HG02884 (cell line): ENCODE data around the gene BTNL2.

Experiments
- ATAC-seq: cut with Tn5 transposase; IDR thresholded peaks from one replicate; pipeline ENCODE4 v1.9.1; 2021; ENCODE audit warnings: mild to moderate bottlenecking, moderate library complexity; ENCODE audit not compliant: unreplicated experiment

BTNL2 gene

DNA sequence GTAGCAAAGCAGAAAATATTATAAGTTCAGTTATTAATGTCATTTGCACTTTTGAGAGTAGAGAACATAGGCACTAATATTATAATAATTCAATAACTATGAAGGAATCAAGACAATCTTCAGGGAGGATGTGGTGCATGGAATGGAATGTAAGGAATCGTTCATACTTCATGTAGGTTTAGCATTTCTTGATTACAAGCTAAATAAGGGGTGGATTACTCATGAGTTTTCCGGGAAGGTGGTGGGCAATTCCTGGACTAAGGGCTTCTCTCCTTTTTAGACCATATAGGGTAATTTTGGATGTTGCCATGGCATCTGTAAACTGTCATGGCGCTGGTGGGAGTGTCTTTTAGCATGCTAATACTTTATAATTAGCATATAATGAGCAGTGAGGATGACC is 9.1 kb upstream of the BTNL2 start:
- no peak for ATAC-seq

DNA sequence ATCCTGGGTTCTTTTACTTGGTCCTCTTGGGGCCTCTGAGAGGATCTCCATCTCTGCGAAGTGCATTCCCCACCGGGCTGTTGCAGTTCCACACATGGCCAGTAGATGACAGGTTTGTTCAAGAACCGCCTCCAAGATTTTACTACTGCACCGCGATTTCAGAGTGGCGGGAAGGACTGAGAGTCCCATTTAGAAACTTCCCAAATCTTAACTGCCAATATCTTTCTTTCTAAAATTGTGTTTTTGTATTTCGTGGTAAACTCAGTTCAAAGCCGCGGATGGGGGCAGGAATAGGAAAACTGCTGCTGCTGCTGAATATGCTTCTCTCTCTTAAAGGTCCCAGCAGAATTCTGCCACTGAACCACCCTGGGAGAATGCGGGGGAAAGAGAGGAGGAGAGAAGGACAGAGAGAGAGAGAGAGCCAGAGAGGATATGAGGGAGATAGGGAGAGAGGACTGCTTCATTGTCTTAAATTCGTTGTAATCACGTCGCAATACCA is 8.6 kb upstream of the BTNL2 start:
- no peak for ATAC-seq

DNA sequence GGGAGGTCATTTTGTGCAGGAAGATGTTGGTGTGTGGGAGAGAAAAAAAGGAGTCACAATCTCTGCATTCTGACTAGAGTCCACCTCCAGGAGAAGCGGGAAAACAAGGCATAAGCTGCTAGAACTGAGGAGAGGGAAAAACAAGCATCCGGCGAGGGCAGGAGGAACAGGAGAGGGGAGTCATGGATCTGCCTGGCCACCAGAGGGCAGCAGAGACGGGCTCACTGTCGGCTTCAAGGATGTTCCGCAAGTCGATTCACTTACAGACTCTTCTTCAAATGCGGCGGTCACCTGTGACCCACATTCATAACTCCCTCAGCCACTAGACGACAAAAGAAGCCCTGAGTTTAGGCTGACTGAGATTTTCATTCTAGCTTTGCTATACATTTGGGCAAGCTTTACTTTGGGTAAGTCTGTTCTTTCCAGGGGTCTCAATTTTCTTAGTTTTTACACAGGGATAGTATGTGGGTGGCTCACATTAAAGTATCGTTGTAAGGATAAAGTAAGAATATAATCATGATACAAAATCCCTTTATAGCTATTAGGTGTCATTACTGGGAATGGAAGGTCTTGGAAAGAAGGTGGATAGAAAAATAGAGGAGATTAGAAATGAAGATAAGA is 6.6 kb upstream of the BTNL2 start:
- ATAC-seq = no peak

DNA sequence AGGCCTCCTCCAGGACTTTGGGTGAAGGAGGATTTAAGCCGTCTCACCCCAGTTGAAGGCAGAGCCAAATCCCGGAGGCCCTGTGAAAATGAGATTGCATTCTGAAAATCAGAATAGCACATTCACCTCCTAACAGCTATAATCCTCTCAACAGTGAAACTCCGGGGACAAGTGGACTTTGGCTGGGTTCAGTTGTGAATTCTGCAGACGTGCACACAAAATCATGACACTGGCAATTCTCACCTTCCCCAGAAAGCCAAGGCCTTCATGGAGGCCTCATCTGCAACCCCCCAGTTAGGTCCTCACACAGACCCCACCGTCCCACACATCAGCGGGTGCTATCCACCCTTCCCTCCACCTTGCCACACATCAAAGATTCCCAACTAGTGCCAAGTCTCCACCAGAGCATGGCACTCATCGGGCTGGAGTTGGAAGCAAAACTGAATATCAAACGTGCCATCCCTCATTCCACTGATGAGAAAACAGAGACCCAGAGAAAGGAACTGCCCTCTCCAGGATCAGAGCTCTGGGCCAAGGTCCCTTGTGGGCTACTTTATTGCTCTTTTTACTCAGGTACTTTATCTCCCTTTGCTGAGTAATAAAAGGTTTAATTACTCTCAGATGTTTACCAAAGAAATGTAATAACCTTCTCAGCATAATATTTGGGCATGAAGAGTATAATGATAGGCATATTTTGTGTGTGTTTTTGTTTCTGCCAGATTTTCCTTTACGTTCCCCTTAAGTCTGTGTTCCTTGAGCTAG is 4.8 kb upstream of the BTNL2 start:
- no peak for ATAC-seq

DNA sequence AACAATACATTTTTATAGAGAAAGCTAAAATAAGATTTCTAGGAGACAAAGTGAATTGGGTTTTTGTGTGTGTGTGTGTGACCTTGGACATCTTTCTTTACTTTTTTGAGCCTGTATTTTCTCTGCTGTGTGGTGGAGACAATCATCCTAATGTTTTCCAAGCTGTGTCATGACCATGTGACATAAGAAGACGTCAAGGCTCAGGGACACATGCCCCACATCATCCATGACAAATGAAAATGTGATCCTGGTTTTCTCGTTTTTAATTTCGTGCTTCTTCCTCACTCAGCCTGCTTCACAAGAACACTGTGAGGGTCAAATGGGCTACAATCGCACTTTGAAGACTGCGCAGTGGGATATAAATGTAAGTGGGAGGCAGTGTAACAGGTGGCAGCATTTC is 3.9 kb upstream of the BTNL2 start:
- ATAC-seq = no peak

DNA sequence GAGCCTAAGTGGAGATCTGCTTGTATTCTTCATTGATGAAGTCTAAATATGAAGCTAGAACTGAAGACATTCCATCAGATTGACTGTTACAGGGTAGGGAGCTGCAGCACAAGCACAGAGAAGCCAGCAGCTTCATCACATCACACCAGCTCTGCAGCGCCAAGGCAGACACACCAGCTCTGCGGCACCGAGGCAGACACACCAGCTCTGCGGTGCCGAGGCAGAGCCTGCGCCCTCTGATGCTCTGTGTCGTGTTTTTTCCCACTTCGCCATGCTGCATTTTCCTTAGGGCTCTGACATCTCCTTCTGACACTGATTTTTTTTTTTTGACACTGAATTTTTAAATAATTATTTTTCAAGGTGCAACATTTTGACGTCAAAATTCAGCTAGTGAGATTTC is 784 bp downstream of the BTNL2 start:
- no peak for ATAC-seq

DNA sequence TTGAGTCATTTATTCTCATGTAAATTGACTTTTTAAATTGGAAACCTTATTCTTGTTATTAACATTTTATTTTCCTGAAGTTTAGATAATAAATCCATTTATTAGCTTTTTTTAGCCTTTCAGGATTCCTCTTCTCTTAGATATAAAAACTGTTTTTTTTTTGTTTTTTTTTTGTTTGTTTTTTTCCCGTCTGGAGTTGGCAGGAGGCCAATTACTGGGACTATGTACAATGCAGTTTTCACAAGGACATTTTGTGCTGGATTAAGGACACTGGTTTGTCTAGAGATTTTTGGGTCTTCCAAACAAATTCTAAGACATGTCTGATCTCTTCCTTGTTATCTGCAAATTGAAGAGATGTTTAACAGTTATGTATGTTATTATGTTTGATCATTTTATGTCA is 1.3 kb downstream of the BTNL2 start:
- ATAC-seq = no peak

DNA sequence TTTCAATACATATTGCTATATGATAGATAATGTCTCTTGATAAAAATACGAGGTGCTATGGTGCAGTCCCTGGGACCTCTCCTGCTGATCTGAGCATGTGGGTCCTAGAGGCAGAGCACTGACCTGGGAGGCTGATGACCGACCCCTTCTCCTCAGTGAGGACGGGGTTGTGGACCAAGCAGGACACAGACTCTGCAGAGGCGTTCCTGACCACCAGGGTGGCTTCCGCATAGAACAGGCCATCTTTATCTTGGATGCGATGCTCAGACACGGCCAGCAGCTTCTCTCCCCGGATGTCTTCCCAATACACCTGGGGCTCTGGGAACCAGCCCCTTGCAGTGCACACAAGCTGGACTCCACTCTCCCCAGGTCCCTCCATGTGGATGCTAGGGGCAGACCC is 4.2 kb downstream of the BTNL2 start:
- no peak for ATAC-seq

DNA sequence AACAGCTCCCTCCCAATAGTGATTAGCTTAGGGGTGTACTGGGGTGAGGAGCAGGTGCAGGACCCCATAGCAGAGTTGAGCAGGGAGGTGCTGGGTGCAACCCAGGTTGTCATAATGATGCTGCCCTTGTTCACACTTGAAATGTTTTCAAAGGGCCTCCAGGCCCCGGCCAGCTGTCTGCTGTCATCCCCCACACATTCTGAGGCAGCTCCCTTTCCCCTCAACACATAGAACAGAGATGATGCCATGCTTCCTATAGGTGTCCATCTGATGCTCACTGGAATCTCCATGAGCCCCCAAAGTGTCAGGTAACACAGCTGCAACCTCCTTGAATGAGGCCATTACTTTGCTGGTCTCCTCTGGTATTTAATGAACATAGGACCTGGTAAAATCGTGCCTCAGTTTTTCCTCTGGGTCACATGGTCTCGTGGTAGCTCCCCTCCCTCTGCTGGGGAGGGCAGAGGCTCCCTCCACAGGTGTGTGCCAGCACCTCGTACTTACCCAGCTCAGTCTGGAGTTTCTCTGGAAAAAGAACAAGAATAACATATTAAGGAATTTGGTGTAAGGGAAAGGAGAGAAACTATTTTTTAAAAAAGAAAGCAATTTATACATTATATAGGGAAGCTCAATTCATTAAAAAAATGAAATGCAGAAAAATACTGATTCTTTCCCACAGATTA is 5.6 kb downstream of the BTNL2 start:
- no peak for ATAC-seq

DNA sequence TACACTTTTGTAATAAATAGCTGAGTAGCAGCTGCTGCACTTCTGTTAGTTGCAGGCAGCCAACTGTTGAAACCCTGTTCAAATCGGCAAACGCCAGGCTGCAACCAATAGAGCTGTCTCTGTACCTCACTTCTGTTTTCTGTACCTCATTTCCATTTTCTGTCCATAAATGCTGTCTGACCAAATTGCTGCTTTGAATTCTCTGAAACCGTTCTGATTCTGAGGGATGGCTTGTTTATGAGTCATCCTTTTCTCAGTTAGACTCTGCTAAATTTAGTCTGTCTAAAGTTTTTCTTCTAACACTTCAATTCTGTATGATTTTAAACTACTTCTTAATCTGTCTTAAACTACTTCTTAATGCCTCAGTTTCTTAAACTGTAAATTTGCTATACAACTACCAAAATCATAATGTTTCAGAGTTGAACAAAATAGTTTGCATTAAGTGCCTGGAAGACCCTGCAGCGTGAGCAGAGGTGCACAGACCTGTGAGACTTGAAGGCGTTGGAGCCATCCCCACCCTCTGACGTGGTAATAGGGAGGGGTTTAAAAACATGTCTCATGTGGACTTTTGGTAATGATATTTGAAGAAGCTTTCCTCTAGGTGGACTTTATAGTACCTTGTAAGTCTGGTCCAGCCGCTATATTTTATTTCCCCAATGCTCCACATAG is 9.6 kb downstream of the BTNL2 start:
- no peak for ATAC-seq

DNA sequence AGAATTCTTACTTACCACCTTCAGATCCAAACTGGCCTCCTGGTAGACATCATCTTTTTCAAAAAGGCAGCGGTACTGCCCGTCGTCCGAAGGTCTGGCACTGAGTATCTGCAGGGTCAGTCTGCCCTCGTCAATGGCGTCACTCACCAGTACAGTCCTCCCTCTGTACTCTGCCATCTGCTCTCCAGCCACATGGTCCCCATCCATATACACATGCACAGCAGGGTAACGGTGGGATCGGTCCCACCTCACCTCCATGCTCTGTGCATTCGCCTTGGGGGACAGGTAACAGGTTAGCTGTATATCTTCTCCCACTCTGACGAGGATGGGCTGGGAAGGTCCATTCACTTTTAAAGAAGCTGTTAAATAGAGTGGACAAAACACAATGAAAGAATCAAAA is 11.0 kb downstream of the BTNL2 start:
- no peak for ATAC-seq

DNA sequence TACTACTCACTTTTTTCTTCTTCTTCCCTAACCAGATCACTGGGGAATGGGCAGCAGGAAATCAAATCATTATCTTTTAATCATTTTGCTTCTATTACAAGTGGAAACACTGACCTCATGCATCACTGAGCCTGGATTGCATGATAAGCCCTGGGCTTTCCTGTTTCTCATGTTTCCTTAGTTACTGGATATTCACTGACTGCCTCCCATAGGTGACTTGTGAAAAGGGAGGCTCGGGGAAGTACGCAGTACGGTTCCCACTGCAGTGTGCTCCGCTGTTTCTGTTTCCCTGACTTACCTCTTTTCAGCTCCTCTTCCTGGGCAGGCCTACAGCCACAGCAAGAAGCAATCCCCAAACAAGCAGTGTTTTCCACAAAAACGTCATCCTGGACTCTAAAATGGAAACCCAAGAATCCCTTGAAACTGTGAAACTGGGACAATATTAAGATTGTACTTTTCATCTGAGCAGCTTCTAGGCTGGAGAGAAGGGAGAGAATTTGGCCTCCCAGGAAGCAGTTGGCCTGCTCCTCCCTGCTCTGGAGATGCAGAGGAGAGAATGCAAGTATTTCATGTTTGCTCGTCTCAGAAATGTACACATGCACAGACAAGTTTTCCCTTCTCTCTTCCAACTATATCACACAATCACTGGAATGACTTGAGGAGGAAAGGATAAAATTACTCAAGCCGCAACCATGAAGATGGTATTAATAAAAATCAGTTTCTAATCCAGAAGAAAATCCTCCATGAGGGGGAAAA is 13.1 kb downstream of the BTNL2 start:
- ATAC-seq = no peak

DNA sequence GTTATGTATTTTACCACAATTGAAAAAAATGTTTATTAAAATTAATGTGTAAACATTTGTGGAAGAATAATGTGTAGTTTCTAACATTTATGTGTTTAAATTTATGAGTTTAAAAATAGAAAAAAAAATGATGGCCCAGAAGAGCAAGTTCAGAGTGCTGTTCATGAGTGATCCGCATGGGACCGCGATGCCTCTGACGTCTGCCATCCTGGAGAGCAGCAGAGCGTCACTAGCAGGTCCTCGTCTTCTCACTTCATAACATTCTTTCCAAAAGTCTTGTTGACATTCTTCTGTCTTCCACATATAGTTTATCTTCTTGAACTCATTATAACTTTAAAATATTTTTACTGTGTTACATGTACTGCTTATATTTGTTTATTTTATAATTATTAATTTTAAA is 15.5 kb downstream of the BTNL2 start:
- ATAC-seq = no peak

DNA sequence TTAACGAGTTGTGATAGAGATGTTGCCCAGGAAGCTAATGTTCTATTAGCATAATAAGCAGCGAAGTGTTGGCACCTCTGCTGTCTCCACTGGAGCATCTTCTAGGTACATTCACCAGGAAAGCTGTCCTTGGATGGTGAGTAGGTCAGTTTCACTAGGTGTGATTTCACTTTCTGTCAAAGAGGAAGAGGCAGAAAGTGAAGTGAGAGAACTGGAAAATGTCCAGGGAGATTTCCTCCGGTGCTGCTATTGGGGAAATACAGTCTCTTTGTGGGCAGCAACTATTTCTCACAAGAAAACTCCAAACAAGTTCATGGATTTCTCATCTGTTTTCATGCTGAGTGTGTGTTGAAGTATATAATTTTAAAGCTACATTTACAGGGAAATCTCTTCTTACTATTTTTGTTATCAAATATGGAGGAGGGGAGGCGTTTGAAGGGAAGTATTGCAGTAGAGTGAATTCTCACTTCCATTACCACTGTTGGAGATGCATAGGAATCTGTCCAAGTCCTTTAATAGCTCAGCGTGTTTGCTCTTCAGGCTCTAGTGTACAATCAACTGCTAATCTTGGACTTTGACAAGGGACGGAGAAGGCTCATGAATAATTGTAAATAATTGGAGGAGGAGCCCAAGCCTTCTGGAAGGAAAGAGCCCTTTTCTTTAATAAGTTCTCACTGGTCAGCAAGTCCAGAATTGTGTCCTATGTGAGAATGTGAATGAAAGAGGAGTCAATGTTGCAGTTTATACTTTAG is 19.2 kb downstream of the BTNL2 start:
- ATAC-seq = no peak

DNA sequence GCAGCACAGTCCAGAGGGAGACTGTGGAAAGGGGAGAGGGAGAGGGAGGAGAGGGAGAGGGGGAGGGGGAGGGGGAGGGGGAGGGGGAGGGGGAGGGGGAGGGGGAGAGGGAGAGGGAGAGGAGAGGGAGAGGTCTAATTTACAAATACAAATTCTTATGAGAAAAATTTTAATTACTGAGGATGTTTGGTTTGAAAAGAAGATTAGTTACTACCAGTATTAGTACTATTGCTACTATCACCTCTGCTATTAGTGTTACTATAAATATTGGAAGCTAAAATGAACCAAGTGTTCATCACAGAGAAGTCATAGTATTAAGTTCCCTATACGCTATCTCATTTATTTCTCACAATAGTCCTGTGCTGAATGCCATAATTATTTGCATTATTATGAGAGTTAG is 20.9 kb downstream of the BTNL2 start:
- no peak for ATAC-seq

DNA sequence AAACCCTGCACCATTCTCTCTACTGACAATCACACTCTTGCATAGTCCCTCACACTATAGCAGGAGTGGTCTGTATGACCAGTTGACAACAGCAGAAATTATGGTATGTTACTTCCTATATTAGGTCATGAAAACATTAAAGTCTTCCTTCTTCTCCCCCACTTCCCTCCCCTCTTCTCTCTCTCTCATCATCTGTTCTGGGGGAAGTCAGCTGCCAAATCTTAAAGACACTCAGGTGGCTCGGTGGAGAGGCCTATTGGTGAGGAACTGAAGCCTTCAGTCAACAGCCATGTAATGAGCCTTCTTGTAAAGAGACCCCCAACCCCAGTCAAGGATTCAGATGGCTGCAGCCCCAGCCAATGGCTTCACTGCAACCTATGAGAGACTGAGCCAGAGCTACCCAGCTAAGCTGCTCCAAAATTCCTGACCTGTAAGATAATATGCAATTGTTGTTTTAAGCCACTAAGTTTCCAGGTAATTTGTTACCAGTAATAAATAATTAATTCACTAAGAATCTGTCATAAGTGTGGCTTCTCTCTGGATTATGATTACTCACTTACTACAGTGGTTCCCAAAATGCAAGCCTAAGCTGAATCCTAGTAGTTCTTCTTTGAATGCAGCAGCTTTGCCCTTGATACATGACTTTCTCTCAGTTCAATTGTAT is 24.1 kb downstream of the BTNL2 start:
- no peak for ATAC-seq

DNA sequence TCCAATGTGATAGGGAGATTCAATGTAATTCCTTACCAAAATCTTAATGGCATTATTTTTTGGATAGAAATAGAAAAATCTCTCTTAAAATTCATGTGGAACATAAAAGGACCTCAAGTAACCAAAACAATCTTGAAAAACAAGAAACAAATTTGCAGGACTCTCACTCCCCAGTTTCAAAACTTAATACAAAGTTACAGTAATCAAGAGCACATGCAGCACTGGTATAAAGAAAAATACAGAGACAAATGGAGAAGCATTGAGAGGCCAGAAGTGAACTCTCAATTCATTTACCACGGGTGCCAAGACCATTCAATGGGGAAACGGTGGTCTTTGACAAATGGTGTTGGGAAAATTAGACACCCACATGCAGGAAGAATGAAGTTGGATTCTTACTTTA is 27.4 kb downstream of the BTNL2 start:
- ATAC-seq = no peak

DNA sequence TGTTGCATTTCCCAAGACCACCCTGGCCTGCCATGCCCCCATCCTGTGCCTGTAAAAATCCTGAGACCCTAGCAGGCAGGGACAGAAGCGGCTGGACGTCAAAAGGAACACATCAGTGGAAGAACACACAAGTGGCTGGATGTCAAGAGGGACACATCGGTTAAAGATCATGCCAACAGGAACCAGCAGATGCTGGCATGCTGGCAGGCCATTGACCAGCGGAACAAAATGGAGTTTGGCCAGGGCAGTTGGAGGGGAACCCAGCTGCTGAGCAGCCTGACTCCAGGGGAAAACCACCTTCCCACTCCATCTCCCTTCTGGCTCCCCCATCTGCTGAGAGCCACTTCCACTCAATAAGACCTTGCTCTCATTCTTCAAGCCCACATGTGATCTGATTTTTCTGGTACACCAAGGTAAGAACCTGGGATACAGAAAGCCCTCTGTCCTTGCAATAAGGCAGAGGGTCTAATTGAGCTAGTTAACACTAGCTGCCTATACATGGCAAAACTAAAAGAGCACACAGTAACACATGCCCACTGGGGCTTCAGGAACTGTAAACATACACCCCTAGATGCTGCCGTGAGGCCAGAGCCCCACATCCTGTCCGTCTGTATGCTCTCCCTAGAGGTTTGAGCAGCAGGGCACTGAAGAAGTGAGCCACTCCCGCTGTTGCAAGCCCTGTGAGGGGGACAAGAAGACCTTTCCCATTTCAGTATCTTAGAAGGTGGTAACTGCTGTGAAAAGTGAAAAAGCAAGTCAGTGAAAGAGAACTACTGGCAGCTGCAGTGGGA is 31.0 kb downstream of the BTNL2 start:
- no peak for ATAC-seq

DNA sequence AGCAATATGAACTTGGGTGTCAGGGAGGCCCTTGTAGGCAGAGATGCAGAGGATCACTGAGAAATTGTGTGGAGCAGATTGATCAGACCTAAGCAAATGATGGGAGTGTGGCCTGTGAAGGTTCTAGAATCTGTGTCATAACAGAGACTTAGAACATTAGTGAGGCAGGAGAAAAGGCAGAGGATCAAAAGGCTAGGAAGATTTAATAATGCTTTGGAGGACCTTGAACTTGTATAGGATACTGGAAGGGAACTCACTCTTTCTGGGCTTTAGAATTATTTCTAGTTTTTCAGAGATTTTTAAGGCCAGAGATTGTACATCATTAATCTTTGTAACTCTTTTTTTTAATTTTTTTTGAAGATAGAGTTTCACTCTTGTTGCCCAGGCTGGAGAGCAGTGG is 35.2 kb downstream of the BTNL2 start, which contains the start of gene TSBP1:
Gene TSBP1, minus strand, starts transcription at position 101 of the 400 bp plus-strand sequence. CDS start 197 bp downstream, outside the sequence.
- ATAC-seq = no peak
